Keratinocyte (primary cell): ENCODE results near the gene PPME1. TPM values are rescaled to one million over a fixed set of nuclear protein-coding genes. Genes with fewer than 3 reads are reported as not detected.

Experiments
- DNase-seq: peaks from one replicate; pipeline ENCODE4 v3.0.0-alpha.2; 2011; ENCODE audit warnings: low read depth, missing footprints, low spot score
- FAIRE-seq: peaks from 2 replicates; lab custom pipeline; 2011; peaks lifted over from hg19 to GRCh38; lab: Jason Lieb, UNC
- H2AFZ ChIP-seq: 2 replicates; pipeline ENCODE4 v1.6.0; 2012; ENCODE audit warnings: low read length, control low read depth, inconsistent platforms; ENCODE audit not compliant: control insufficient read depth
- H3K27ac ChIP-seq: 2 replicates; pipeline ENCODE4 v1.5.1; 2011; ENCODE audit warnings: low read length; ENCODE audit not compliant: control insufficient read depth, insufficient read depth
- H3K27me3 ChIP-seq: 3 replicates; pipeline ENCODE4 v1.6.0; 2011; ENCODE audit warnings: low read length; ENCODE audit not compliant: control insufficient read depth, insufficient read depth; ENCODE audit errors: extremely low read depth
- H3K36me3 ChIP-seq, 2 experiments: 2 replicates in 1 of 2; 3 replicates in 1 of 2; pipeline ENCODE4 v1.5.1; 2011; ENCODE audit warnings: low read length in 2 of 2, mild to moderate bottlenecking in 1 of 2; ENCODE audit not compliant: control insufficient read depth in 2 of 2, insufficient read depth in 2 of 2; ENCODE audit errors: extremely low read depth in 1 of 2
- H3K4me1 ChIP-seq: 3 replicates; pipeline ENCODE4 v1.5.1; 2011; ENCODE audit warnings: low read length; ENCODE audit not compliant: control insufficient read depth, insufficient read depth; ENCODE audit errors: extremely low read depth
- H3K4me2 ChIP-seq: 3 replicates; pipeline ENCODE4 v1.6.0; 2011; ENCODE audit warnings: low read depth, low read length; ENCODE audit not compliant: control insufficient read depth, insufficient read depth; ENCODE audit errors: extremely low read depth
- H3K4me3 ChIP-seq, 3 experiments: fragments of 200-600 bp in 1 of 3; sonication (generic) in 1 of 3; 2 replicates in 2 of 3; 3 replicates in 1 of 3; pipeline ENCODE4 v1.5.1; 2011 to 2016; ENCODE audit warnings: low read length in 3 of 3, mild to moderate bottlenecking in 3 of 3, control low read depth in 2 of 3, inconsistent platforms in 1 of 3, low read depth in 1 of 3, mixed read lengths in 1 of 3, mixed run types in 1 of 3, moderate library complexity in 1 of 3; ENCODE audit not compliant: control insufficient read depth in 2 of 3, insufficient read depth in 2 of 3; ENCODE audit errors: extremely low read depth in 1 of 3
- H3K79me2 ChIP-seq: 2 replicates; pipeline ENCODE4 v1.6.0; 2012; ENCODE audit warnings: low read length; ENCODE audit not compliant: control insufficient read depth, insufficient read depth
- H3K9ac ChIP-seq: 3 replicates; pipeline ENCODE4 v1.6.0; 2011; ENCODE audit warnings: low read length; ENCODE audit not compliant: control insufficient read depth, insufficient read depth; ENCODE audit errors: extremely low read depth
- H3K9me1 ChIP-seq: 3 replicates; pipeline ENCODE4 v1.6.0; 2011; ENCODE audit warnings: low read length; ENCODE audit not compliant: control insufficient read depth, insufficient read depth; ENCODE audit errors: extremely low read depth
- H3K9me3 ChIP-seq: 2 replicates; pipeline ENCODE4 v1.5.1; 2012; ENCODE audit warnings: low read depth, low read length; ENCODE audit not compliant: control insufficient read depth
- H4K20me1 ChIP-seq: 3 replicates; pipeline ENCODE4 v1.6.0; 2011; ENCODE audit warnings: low read length; ENCODE audit not compliant: control insufficient read depth, insufficient read depth; ENCODE audit errors: extremely low read depth
- EZH2 ChIP-seq: IDR thresholded peaks from one replicate; pipeline ENCODE4 v1.6.1; 2012; ENCODE audit warnings: inconsistent platforms, mild to moderate bottlenecking, low read length, moderate library complexity
- dilution Hi-C: fragments of 300-500 bp; cut with MboI; formaldehyde crosslinking; loops from one replicate; pipeline ENCODE4 v1.7.0; 2020; ENCODE audit warnings: low sequenced_read_pairs; ENCODE audit not compliant: extremely low pct_ligation_motif_present
- polyA plus RNA-seq, 5 experiments: library from polyadenylated mRNA; depleted of rRNA in 3 of 5; stranded (reverse) in 3 of 5; stranded (forward) in 1 of 5; unstranded in 1 of 5; fragments of >200 nt; gene quantifications; 1 replicate in 1 of 5; 2 replicates in 3 of 5; 3 replicates in 1 of 5; pipeline versions ENCODE4 v1.2.1 to v1.2.3, GENCODE V29; 2011 to 2012; ENCODE audit warnings: missing spikeins in 2 of 5, low read depth in 1 of 5, low replicate concordance in 1 of 5
- small RNA-seq, 3 experiments: library from RNA; depleted of rRNA; stranded (forward); fragments of <200 nt; gene quantifications; one replicate each; pipeline ENCODE3, GENCODE V24; 2012; ENCODE audit warnings: low read depth in 3 of 3, low replicate concordance in 1 of 3; ENCODE audit not compliant: insufficient read length in 3 of 3
- TF ChIP-seq, protein P1 (sequence below), 3 experiments: IDR thresholded peaks in 1 of 3; conservative IDR thresholded peaks in 1 of 3; optimal IDR thresholded peaks in 1 of 3; 2 replicates in 2 of 3; 3 replicates in 1 of 3; pipeline versions ENCODE3 to v1.5.1; 2011; ENCODE audit warnings: low read length in 3 of 3, mild to moderate bottlenecking in 3 of 3, moderate library complexity in 2 of 3, control low read depth in 1 of 3, inconsistent platforms in 1 of 3; ENCODE audit not compliant: insufficient read depth in 2 of 3; ENCODE audit errors: extremely low read depth in 1 of 3

The PPME1 gene
- polyA plus RNA-seq, 1 donor (not counting 4 experiments of a cell fraction or from before 2014, with no cell fraction given), result 34.0 TPM

DNA sequence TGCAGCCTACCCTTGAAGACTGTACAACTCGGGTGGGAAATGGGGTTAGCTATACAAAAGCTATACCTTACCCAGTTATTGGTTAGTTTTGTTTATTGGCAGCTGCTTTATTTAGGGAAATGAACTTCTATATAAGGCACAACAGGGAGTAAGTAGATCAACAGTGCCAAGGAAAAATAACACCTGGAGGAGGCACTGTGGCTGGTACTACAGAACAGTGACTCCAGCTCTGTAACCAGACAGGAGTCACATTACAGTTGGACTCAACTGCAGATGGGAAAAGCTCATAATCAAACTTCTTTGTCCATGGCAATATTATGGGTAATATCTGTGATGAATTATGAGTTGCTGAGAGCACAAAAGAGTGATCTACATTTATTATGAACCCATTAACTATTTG, 126.4 kb downstream of the PPME1 start:
- no peak overlapping the region for H3K27ac ChIP-seq
- no peak for FAIRE-seq

DNA sequence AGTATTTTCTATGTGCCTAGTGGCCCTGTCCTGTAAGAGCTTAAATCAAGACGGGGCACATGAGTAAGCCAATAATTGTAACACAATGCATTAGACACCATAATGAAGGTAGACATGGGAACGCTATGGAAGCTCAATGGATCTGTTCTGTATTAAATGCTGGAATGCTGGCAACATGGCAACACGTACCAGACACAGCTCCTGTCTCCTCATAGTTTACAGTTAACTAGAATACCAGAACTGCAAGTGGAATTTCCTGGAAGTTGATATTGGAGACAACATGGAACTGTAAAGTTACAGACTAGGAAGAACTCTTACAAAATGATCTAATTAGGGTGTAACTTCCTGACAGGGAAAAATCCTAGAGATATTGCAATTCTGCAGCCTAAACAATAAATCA, 127.9 kb downstream of the PPME1 start:
- no peak for FAIRE-seq
- Histone ChIP-seq H3K27ac (no peak overlapping the region), H3K4me2 (no peak overlapping the region), H3K9me1 (no peaks in the 10 kb centered on the region), H3K9ac (no peak overlapping the region), H3K79me2 (no peaks in the 10 kb centered on the region), H3K4me3 (no peak overlapping the region), H3K27me3 (no peaks in the 10 kb centered on the region), H3K9me3 (no peaks in the 10 kb centered on the region), H4K20me1 (no peaks in the 10 kb centered on the region), H3K36me3 (no peaks in the 10 kb centered on the region), H3K4me1 (no peaks in the 10 kb centered on the region), H2AFZ (no peak overlapping the region)
- TF ChIP-seq, protein P1, sequence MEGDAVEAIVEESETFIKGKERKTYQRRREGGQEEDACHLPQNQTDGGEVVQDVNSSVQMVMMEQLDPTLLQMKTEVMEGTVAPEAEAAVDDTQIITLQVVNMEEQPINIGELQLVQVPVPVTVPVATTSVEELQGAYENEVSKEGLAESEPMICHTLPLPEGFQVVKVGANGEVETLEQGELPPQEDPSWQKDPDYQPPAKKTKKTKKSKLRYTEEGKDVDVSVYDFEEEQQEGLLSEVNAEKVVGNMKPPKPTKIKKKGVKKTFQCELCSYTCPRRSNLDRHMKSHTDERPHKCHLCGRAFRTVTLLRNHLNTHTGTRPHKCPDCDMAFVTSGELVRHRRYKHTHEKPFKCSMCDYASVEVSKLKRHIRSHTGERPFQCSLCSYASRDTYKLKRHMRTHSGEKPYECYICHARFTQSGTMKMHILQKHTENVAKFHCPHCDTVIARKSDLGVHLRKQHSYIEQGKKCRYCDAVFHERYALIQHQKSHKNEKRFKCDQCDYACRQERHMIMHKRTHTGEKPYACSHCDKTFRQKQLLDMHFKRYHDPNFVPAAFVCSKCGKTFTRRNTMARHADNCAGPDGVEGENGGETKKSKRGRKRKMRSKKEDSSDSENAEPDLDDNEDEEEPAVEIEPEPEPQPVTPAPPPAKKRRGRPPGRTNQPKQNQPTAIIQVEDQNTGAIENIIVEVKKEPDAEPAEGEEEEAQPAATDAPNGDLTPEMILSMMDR (optimal IDR thresholded peaks at IDR 0.05 in 1 of 3, IDR thresholded peaks at IDR 0.05 in 1 of 3, conservative IDR thresholded peaks at IDR 0.05 in 1 of 3; ENCODE audit: extremely low read depth in 1 of 3, insufficient read depth in 2 of 3, low read length in 3 of 3), result no peak
- dilution Hi-C loops, result no loop called here
- DNase-seq, result no peak

More for the DNA sequence above, 126.4 kb downstream of the PPME1 start:
- dilution Hi-C loops, result no loop called here
- H4K20me1 ChIP-seq, result no peaks in the 10 kb centered on the region
- H3K4me3 ChIP-seq, result no peak overlapping the region
- H3K79me2 ChIP-seq, result no peaks in the 10 kb centered on the region
- no peak for TF ChIP-seq EZH2
- TF ChIP-seq, protein P1 (optimal IDR thresholded peaks at IDR 0.05 in 1 of 3, IDR thresholded peaks at IDR 0.05 in 1 of 3, conservative IDR thresholded peaks at IDR 0.05 in 1 of 3; ENCODE audit: extremely low read depth in 1 of 3, insufficient read depth in 2 of 3, low read length in 3 of 3), result no peak
- no peaks in the 10 kb centered on the region for H3K9me1 ChIP-seq
- H3K4me2 ChIP-seq, result no peak overlapping the region
- H3K36me3 ChIP-seq, result no peaks in the 10 kb centered on the region
- H3K9ac ChIP-seq, result no peak overlapping the region
- DNase-seq, result no peak
- H3K27me3 ChIP-seq, result no peaks in the 10 kb centered on the region
- no peak overlapping the region for H2AFZ ChIP-seq
- no peaks in the 10 kb centered on the region for H3K4me1 ChIP-seq
- H3K9me3 ChIP-seq, result no peaks in the 10 kb centered on the region

Small RNA genes within 50 kb of the gene (small RNA-seq; reads per million reads assigned to genes)
- gene AP002392.1 (0 reads per million in 3 experiments), gene RF00409 (0 reads per million in 3 experiments)

Other genes with a start within 250 kb of the PPME1 start
- 0.06 to 0.09 TPM (median 0.09 TPM) in 3 replicates for gene DNAJB13, start 220.3 kb upstream of the PPME1 start, polyA plus RNA-seq
- 1.1 to 2.5 TPM (median 2.3 TPM) in 3 replicates for gene UCP2, start 188.4 kb upstream of the PPME1 start, polyA plus RNA-seq
- 0.18 to 0.70 TPM (median 0.52 TPM) in 3 replicates for gene UCP3, start 162.2 kb upstream of the PPME1 start, polyA plus RNA-seq
- gene C2CD3, start 287 bp upstream of the PPME1 start, polyA plus RNA-seq, result 6.7 to 9.8 TPM (median 9.3 TPM) in 3 replicates
- 0.09 to 0.41 TPM (median 0.14 TPM) in 3 replicates for gene P4HA3, start 140.4 kb downstream of the PPME1 start, polyA plus RNA-seq
- 2.3 to 3.1 TPM (median 2.7 TPM) in 3 replicates for gene PGM2L1, start 227.1 kb downstream of the PPME1 start, polyA plus RNA-seq